Activated CD4-positive, alpha-beta T cell treated with anti-CD3 and anti-CD28 coated beads for 24 hours (primary cell): ENCODE measurements around the gene AXDND1.
"Not testable (repeated sequence)": the region's sequence is repeated elsewhere in the genome, so short reads cannot be mapped to it uniquely, and the experiment has no call there.

Experiments
- DNase-seq, 2 donors: peaks; one replicate each; pipeline ENCODE4 v3.0.0-alpha.2; 2020; ENCODE audit warnings: low read depth in 2 of 2

AXDND1 gene

DNA sequence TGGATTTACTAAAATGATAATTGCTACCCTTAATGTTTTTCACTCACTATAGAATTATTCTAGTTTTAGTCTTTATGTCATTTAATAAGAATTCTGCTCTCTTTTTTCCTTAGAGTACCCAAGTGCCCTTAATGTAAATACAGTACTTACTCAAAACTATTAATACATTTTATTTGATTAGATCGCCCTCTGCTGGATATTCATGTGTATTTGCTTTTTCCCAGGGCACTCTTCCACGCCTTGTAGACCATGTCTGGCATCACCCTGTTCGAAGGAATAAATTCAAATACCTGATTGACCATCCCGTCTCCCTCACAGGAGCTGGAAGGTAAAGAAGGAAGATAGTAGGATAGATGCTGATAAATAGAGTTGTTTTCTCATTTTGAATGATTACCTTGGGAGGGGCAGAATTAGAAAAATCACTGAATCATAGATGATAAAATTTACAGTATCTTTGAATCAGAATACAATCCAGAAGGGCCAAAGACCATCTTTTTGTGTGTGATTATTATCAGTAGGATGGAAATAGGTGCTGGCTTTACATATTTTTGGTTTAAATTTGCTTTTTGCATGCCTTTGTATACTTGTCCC, 4.1 kb downstream of the AXDND1 start:
- DNase-seq = no peak

DNA sequence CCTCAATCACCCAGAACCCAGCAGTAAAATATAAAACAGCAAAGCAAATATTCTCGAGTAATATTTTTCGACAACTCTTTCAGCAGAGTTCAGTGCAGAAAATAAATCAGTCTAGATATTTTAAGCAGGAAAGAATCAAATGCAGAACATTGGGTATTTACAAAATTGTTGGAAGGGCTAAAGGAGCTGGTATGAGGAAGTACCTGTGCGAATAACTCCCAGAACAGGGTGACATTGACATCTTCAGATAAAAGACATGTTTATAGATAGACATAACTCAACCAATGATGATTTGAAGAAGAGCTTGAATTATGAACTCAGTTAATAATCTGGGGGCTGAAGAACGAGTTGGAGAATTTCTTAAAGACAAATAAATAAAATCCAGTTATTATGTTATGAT, 6.4 kb downstream of the AXDND1 start:
- no peak for DNase-seq

DNA sequence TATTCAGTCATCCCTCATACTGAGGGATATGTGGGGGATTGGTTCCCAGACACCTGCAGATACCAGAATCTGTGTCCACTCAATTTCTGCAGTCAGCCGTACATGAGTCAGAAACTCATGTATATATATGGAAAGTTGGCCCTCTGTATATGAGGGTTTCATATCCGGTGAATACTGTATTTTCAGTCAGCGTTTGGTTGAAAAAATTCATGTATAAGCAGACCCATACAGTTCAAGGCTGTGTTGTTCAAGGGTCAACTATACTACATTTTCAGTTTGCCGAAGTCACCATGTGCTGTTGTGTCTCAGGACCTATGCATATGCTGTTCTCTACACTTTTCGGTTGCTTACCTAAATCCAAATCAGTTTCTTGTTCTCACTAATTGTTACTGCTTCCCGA, 10.5 kb downstream of the AXDND1 start:
- no peak for DNase-seq

DNA sequence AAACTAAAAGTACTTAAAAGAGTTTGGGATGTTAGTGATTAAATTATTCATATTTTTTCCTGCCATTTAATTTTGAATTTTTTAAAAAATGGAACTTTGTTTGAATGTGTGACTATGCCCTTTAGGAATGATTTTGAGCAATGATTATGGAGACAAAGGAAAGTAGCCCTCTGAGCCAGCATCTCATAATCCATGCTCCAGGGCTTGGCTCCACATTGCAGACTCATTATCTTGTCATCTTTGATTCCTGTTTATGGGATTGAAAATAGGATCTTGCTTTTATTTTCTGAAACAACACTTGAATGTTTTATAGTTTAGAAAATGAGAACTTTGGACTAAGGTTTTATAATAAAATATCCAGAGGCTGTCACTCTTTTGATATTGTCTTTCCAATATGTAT, 14.5 kb downstream of the AXDND1 start:
- DNase-seq = no peak

DNA sequence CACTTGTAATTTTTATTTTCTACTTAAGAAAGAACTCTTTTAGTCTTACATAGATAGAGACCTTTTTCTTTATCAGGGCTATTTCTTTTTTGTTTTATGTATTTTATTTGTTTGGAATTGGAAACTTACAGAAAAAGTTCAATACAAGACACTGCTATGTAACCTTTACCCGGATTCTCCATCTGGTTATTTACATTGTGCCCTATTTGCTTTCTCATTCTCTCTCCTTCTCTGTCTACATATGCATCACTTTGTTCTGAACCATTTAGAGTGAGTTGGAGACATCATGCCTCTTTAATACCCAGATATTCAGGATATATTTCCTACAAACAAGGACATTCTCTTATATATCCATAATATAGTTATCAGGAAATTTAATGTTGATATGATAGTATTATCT, 18.3 kb downstream of the AXDND1 start:
- no peak for DNase-seq

DNA sequence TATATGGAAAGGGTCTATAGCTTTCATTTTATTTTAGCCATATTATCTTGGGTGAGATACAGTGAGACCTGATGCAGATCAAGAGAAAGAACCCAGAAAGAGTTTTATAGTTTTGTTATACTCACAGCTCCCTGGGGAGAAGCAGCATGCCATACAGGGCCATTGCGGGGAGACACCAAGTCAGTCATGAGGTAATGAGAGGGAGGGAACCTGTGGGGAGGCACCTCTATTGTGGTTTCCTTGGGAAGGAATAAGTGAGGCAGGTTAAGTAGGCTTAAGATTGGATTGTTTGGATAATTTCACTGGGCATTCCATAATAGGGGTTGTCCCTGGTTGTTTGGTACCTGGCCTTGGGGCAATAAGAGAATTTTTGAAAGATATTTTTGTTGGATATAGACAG, 19.7 kb downstream of the AXDND1 start:
- no peak for DNase-seq

DNA sequence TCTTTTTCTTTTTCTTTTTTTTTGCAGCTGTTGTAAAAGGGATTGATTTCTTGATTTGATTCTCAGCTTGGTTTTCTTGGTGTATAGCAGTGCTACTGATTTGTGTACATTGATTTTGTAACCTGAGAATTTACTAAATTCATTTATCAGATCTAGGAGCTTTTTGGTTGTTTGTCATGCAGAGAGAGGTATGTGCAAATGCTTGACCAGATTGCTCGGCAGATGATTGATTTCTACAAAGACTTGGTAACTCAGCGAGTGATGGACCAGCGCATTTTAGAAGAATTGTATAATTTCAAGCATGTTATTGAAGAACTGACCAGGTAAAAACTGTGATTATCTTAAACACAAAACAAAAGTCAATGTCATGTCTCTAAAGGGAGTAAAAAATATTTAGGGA, 27.9 kb downstream of the AXDND1 start:
- no peak for DNase-seq

DNA sequence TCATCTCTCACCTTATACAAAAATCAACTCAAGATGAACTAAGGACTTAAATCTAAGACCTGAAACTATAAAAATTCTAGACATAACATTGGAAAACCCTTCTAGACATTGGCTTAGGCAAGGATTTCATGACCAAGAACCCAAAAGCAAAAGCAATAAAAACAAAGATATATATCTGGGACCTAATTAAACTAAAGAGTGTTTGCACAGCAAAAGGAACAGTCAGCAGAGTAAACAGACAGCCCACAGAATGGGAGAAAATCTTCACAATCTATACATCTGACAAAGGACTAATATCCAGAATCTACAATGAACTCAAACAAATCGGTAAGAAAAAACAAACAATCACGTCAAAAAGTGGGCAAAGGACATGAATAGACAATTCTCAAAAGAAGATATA, 33.6 kb downstream of the AXDND1 start:
- DNase-seq = not testable (repeated sequence)

DNA sequence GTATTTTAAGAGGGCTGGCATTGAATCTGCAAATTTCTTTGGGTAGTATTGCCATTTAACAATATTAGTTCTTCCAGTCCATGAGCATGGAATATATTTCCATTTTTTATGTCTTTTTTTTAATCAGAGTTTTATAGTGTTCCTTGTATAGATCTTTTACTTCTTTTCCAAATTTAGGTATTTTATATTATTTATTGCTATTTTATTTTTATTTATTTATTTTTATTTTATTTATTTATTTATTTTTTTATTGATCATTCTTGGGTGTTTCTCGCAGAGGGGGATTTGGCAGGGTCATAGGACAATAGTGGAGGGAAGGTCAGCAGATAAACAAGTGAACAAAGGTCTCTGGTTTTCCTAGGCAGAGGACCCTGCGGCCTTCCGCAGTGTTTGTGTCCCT, 52.0 kb downstream of the AXDND1 start:
- DNase-seq = not testable (repeated sequence)

DNA sequence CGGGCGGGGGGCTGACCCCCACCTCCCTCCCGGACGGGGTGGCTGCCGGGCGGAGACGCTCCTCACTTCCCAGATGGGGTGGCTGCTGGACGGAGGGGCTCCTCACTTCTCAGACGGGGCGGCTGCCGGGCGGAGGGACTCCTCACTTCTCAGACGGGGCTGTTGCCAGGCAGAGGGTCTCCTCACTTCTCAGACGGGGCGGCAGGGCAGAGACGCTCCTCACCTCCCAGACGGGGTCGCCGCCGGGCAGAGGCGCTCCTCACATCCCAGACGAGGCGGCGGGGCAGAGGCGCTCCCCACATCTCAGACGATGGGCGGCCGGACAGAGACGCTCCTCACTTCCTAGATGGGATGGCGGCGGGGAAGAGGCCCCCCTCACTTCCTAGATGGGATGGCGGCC, 52.9 kb downstream of the AXDND1 start:
- not testable (repeated sequence) for DNase-seq

DNA sequence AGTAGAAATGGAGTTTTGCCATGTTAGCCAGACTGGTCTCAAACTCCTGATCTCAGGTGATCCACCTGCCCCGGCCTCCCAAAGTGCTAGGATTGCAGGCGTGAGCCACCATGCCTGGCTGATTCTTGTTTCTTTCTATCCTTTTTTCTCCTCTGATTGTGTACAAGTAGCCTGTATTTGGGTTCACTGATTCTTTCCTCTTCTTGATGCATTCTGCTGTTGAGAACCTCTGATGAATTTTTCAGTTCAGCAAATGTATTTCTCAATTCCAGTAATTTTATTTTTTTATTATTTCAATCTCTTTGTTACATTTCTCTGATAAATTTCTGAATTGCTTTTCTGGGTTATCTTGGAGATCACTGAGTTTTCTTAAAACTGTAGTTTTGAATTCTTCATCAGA, 58.8 kb downstream of the AXDND1 start:
- no peak for DNase-seq

DNA sequence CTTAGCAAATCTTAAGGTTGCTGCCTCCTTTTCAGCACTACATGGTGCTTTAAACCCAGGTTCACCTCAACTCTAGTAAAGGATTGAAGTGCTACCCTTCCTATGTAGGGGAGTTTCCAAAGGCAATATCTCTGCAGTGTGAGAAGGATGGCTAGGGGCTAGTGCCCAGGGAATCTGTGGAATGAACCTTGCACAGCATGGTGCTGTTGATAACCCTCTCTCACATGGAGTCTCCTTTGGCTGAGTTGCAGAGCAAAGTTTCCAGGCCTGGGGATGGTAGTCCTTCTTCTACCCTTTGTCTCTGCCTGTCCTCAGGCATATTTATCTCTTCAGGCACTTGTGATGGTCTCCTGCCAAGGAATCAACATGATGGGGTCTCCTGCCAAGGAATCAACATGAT, 59.4 kb downstream of the AXDND1 start:
- no peak for DNase-seq

DNA sequence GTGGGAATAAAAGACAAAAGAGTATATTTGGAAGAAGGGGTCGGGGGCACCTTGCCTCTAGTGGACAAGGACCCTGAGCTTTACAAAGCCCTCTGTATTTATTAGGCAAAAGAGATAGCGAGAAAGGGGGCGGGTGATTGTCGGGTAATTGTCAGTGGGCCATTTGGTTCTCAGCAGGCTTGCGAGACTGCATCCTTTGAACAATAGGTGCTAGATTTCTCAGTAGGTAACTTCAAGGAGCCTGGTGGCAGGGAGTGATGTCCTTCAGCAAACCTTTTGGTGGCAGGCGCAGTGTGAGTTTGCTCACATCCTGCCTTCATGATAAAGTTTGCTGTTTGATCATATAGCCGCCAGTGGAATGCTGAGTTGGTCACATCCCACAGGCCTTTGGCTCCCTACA, 71.4 kb downstream of the AXDND1 start:
- DNase-seq = no peak

DNA sequence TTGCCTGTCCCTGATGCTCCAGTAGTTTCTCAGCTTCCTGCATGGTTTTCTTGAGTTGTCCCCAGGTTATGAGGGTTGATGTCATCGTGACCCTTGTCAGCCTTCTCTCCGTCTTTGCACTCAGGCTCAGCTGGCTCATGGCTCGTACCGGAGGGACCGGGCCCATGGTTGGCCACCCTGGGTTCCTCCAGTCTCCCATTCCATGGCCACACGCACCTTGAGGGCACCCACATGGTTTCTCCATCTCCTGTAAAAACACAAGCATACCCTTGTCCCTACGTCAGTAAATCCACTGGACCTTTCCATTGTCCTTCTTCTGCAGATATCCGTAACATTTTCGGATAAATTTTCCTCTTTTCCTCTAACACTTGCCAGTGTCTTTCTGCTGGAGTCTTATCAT, 73.9 kb downstream of the AXDND1 start:
- not testable (repeated sequence) for DNase-seq

DNA sequence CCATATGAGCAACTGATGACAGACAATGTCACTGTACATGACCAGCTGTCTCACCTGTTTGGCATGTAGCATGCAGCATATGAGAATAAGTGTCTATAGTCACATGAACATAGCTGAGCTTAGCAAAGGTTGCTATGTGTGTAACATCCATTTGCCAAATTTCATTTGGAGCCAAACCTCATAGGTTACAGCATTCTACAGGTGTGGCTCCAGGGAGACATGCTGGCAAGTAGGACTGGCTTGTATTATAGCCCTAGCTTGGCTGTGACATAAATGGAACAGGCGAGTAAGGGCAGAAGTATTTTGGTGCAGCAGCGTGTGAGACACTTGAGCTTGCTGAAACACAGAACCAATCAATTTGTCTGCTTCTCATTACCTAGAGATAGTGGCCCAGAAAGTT, 74.5 kb downstream of the AXDND1 start:
- not testable (repeated sequence) for DNase-seq

DNA sequence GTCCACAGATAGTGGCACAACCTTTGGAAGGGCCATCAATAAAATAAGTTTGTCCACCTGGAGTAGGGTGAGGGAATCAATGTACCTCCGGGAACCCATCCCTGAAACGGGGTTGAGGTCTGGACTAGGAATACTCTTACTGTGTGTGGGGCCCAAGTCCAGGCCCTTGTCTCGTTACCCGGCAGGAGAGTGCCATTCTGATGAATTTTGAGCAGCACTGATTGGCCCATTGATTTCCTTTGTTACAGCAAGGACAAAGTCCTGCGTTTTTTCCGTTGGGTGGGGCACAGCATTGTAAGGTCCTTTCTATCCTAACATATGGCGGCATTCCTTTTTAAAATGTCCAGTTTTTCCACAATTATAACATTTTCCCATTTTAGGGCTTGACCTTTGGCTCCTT, 75.2 kb downstream of the AXDND1 start:
- no peak for DNase-seq

DNA sequence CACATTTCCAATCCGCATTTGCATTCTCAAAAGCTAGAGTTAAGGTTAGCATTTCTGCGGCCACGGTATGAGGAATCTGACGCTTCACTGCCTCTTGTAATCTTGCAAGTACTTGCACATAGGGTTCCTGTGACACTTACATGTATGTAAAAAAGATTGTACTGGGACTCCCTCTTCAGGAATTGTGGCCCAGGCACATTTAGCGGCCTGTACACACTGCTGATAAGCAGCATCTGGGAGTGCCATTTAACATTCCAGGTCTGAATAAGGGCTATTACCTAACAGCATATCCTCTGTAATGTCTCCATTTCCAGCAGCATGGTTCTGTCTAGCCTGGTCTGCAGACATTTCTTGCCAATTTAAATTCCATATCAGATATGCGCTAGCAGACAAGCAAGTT, 75.7 kb downstream of the AXDND1 start:
- DNase-seq = no peak

DNA sequence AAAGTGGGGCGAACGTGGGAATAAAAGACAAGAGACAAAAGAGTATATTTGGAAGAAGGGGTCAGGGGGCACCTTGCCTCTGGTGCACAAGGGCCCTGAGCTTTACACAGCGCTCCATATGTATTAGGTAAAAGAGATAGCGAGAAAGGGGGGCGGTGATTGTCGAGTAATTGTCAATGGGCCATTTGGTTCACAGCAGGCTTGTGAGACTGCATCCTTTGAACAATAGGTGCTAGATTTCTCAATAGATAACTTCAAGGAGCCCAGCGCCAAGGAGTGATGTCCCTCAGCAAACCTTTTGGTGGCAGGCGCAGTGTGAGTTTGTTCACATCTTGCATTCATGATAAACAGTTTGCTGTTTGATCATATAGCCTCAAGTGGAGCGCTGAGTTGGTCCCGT, 77.1 kb downstream of the AXDND1 start:
- not testable (repeated sequence) for DNase-seq

DNA sequence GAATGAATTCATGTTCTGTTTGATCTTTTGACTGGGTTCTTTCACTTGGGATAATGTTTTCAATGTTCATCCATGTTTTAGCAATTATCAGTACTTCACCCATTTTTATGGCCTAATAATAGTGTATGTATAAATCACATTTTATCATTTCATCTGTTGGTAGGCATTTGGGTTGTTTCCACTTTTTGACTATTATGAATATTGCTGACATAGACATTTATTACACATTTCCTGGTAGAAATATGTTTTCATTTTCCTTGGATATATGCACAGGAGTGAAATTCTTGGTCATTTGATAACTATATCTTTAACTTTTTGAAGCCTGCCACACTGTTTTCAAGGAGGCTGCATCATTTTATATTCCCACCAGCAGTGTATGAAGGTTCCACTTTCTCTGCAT, 79.8 kb downstream of the AXDND1 start:
- DNase-seq = no peak

DNA sequence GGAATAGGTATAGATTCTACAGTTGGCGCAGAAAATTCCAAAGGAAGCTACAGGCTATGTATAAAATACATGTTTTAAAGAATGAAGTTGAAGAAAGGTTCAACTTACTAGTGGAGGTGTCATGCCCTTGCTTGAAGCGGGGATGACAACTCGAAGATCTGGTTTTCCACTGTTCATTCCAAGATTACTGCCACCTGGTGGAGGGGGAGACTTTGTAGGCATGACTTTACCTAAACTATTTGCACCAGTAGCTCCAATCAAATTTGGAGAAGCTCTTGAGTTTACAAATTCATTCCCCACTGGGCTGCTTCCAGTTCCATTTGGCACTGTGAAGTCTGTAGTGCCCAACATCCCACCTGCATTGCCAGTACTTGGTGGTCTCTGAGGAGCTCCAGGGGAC, 81.7 kb downstream of the AXDND1 start:
- no peak for DNase-seq

DNA sequence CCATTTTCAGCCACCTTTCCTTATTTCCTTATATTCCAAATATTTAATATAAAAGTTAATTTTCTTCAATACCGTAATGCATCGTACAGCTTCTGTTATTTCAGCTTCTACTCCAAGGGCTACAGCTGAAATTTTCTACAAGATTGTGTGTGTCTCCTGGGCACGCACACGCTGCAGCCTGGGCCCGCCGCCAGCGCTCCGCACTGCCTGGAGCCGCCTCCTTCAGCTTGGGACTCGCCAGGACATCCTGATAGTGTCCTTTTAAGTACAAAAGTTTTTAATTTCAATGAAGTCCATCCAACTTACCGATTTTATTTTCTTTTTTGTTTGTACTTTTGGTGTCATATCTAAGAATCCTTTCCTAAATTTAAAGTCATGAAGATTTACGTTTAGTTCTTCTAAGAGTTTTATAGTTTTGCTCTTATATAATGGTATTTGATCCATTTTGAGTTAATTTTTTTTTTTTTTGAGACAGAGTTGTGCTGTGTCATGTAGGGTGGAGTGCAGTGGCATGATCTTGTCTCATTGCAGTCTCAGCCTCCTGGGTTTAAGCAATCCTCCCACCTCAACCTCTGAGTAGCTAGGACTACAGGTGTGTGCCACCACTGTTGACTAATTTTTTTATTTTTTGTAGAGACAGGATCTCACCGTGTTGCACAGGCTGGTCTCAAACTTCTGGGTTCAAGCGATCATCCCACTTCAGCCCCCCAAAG, 82.8 kb downstream of the AXDND1 start:
- no peak for DNase-seq

DNA sequence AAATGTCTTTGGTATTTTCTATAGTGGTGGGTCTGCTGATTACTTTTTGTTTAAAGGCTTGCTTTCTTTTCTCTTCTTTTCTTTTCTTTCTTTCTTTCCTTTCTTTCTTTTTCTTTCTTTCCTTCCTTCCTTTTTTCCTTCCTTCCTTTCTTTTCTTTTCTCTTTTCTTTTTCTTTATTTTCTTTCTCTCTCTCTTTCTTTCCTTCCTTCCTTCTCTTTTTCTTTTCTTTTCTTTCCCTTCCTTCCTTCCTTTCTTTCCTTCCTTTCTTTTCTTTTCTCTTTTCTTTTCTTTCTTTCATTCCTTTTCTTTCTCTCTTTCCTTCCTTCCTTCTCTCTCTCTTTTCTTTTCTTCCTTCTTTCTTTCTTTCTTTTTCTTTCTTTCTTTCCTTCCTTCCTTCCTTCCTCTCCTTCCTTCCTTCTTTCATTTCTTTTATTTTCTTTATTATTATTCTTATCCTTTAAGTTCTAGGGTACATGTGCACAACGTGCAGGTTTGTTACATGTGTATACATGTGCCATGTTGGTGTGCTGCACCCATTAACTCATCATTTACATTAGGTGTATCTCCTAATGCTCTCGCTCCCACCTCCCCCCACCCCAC, 93.9 kb downstream of the AXDND1 start:
- not testable (repeated sequence) for DNase-seq

DNA sequence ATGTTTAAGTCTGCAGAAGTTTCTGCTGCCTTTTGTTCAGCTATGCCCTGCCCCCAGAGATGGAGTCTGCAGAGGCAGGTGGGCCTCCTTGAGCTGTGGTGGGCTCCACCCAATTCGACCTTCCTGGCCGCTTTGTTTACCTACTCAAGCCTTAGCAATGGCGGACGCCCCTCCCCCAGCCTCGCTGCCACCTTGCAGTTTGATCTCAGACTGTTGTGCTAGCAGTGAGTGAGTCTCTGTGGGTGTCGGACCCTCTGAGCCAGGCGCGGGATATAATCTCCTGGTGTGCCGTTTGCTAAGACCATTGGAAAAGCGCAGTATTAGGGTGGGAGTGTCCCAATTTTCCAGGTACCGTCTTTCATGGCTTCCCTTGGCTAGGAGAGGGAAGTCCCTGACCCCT, 99.9 kb downstream of the AXDND1 start:
- not testable (repeated sequence) for DNase-seq

DNA sequence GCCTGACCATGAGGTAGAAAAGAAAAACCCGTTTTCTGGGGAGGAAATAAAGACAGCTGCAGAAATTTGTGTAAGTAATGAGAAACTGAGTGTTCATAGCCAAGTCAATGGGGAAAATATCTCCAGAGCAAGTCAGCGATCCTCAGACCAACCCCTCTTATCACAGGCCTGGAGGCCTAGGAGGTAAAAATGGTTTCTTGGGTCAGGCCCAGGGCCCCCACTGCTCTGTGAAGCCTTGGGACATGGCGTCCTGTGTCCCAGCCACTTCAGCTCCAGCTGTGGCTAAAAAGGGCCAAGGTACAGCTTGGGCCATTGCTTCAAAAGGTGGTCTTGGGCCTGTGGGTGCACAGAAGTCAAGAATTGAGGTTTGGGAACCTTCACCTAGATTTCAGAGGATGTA, 108.9 kb downstream of the AXDND1 start:
- DNase-seq = no peak
